Upper lobe of left lung (tissue), 6 donors: ENCODE data around the gene ZC3H12C. TPM values are rescaled to one million over a fixed set of nuclear protein-coding genes. Genes with fewer than 3 reads are reported as not detected.

Source experiments
- ATAC-seq, 2 donors: fragments of 200-7000 bp; cut with Tn5 transposase; one replicate each; pipeline ENCODE4 v1.9.1; 2022; ENCODE audit warnings: mild to moderate bottlenecking in 2 of 2, moderate library complexity in 2 of 2; ENCODE audit not compliant: low FRiP score in 2 of 2
- DNase-seq, 2 donors: peaks; one replicate each; pipeline ENCODE4 v3.0.0-alpha.2; 2019 to 2020
- H3K27ac ChIP-seq, 4 donors: fragments of 200-600 bp; sonication (generic); one replicate each; pipeline ENCODE4 v1.5.1; 2016 to 2019
- H3K27me3 ChIP-seq, 4 donors: fragments of 200-600 bp; sonication (generic); one replicate each; pipeline ENCODE4 v1.5.1; 2017 to 2019
- H3K36me3 ChIP-seq, 4 donors: fragments of 200-600 bp; sonication (generic); one replicate each; pipeline ENCODE4 v1.5.1; 2016 to 2019
- H3K4me1 ChIP-seq, 4 donors: fragments of 200-600 bp; sonication (generic); one replicate each; pipeline ENCODE4 v1.5.1; 2018 to 2019
- H3K4me3 ChIP-seq, 4 donors: fragments of 200-600 bp; sonication (generic); one replicate each; pipeline ENCODE4 v1.5.1; 2017 to 2019; ENCODE audit warnings: mild to moderate bottlenecking in 2 of 4, moderate library complexity in 1 of 4
- H3K9me3 ChIP-seq, 4 donors: fragments of 200-600 bp; sonication (generic); one replicate each; pipeline ENCODE4 v1.5.1; 2018 to 2019
- EP300 ChIP-seq, 4 donors: sonication (generic); formaldehyde crosslinking; IDR thresholded peaks; one replicate each; pipeline ENCODE4 v1.5.1; 2017; ENCODE audit warnings: antibody characterized with exemption in 4 of 4, control low read depth in 2 of 4
- POLR2A ChIP-seq, 4 donors: fragments of 450-650 bp; IDR thresholded peaks; one replicate each; pipeline ENCODE4 v1.5.1; 2016 to 2017; ENCODE audit warnings: antibody characterized with exemption in 4 of 4, mild to moderate bottlenecking in 2 of 4
- POLR2AphosphoS5 ChIP-seq, 2 donors: sonication (generic); formaldehyde crosslinking; IDR thresholded peaks; one replicate each; pipeline ENCODE4 v1.5.1; 2017; ENCODE audit warnings: antibody characterized with exemption in 2 of 2
- WGBS, 2 donors: methylation state at CpG; one replicate each; pipeline ENCODE4 v1.1.5; 2017 to 2018; 5-methylcytosine and 5-hydroxymethylcytosine counted together
- total RNA-seq, 6 donors: library from RNA; depleted of rRNA in 4 of 6; stranded (reverse); fragments of >200 nt in 4 of 6; gene quantifications; one replicate each; pipeline versions ENCODE4 v1.1.0 to v1.2.1, GENCODE V29; 2016 to 2021
- TF ChIP-seq, protein P1 (sequence below), 6 experiments: fragments of 450-650 bp in 4 of 6; fragments of 200-600 bp in 2 of 6; sonication (generic) in 2 of 6; IDR thresholded peaks; one replicate each; pipeline ENCODE4 v1.5.1; 2016 to 2019; ENCODE audit warnings: antibody characterized with exemption in 6 of 6
- donor health status: DM: no; HTN: no; CAD: no; lungs with moderate emphysema.
- donor health status: DM: no; HTN: yes; CAD: no; lungs with severe emphysema.

ZC3H12C gene
- total RNA-seq, 6 donors from 2014 or later = 5.5 to 24.5 (median 14.6) TPM

DNA sequence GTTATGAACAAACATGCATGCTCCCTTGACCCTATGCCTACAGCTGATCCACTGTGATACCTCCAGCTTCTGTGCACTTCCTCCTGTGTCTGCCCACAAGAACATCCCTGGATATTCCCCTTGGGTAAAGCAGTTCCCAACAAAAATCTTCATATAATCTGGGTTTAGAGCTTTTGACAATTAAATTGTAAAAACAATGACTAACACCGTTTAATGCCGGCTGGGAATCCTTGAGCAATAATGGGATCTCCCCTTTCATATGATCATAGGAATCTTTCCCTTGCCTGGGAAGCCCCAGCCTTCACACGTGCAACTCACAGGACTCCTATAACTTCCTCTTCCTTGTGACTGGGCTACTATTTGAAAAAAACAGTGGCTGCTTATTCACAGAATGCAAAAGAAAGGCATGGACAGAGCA is 6.3 kb upstream of the ZC3H12C start:
- TF ChIP-seq POLR2A (IDR thresholded peaks at IDR 0.05) (no peak), EP300 (IDR thresholded peaks at IDR 0.05) (no peak), POLR2AphosphoS5 (IDR thresholded peaks at IDR 0.05) (no peak)
- TF ChIP-seq, protein P1, sequence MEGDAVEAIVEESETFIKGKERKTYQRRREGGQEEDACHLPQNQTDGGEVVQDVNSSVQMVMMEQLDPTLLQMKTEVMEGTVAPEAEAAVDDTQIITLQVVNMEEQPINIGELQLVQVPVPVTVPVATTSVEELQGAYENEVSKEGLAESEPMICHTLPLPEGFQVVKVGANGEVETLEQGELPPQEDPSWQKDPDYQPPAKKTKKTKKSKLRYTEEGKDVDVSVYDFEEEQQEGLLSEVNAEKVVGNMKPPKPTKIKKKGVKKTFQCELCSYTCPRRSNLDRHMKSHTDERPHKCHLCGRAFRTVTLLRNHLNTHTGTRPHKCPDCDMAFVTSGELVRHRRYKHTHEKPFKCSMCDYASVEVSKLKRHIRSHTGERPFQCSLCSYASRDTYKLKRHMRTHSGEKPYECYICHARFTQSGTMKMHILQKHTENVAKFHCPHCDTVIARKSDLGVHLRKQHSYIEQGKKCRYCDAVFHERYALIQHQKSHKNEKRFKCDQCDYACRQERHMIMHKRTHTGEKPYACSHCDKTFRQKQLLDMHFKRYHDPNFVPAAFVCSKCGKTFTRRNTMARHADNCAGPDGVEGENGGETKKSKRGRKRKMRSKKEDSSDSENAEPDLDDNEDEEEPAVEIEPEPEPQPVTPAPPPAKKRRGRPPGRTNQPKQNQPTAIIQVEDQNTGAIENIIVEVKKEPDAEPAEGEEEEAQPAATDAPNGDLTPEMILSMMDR (IDR thresholded peaks at IDR 0.05) = no peak
- no peak overlapping the region for H3K4me3 ChIP-seq
- H3K27me3 ChIP-seq = no peaks in the 10 kb centered on the region
- no peaks in the 10 kb centered on the region for H3K9me3 ChIP-seq
- H3K36me3 ChIP-seq = no peaks in the 10 kb centered on the region
- peak in 1 of 2 donors; percentile 49 for ATAC-seq
- 12 to 20% methylated on average over 3 of the region's 3 CpGs for WGBS, 2 donors
- H3K27ac ChIP-seq = peak overlapping the region in 2 of 4 donors; percentile 50 to 66
- peaks cover 3 to 17% (median 6%) of the 10 kb centered on the region in 4 donors for H3K4me1 ChIP-seq
- DNase-seq = peak in 1 of 2 donors; percentile 56

DNA sequence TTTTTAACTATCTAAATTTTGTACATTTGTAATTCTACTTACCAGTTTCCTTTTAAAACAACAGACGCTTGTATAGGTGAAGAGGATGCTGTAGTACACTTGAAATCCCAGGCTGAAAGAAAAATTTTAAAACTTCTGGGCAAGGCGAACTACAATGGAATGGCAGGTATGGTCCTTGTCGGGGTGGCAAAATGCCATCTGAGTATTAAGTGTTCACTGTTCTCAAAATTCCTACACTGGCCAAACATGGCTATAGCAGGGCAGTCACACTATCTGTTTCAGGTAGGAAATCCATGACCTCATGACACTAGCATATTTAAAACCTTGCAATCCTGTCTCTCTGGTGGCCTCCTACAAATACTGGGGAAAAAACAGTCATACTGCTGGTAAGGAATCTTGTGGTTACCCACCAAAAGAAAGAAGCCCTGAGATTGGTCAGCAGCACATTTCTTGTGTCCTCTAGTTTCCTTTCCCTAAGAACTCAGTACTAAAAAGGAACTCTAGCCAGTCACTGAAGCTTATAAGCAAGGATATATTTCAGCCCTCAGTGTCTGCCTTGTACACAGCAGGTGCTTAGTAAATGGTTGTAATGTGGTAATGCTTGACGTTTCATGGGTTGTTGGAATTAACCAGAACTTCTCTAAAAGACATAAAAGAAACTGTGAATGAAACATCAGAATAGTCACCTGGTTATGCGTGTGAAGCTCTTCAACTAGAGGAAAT is 5.2 kb upstream of the ZC3H12C start:
- peak in 1 of 2 donors; percentile 84 for ATAC-seq

DNA sequence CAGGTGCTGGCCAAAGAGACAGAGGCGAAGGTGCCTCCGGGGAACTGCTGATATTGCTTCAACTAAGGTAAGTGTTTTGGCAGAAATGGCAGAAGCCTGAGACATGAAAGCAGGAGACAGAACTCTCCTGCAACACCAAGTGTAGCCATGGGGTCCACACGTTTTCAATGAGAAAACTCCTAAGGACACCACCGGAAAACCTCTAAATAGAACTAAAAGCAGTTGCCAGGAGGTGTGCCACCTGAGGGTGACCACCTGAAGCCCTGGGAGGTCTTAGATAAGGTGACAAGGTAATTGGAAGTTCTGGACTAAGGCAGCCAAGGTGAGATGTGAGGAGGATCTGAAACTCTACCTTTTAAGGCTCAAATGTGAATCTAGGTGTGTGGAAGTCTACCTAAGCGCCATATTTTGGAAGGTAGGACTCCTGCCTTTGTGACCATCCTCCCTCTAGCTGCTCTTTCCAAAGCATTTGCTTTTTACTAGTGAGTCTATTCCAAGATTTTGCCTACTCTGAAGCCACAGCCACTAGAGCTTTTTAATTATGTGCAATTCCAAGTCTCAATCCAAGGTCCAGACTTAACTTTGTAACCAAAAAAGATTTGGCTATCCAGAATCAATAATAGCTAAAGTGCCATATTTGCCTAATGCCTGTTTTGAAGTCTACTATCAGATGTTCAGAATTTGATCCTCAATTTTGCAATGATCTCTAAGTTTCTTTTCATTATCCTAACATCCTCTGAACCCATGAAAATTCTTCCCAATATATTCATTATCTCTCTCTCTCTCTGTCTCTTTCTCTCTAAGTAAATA is 4.5 kb upstream of the ZC3H12C start:
- H3K9me3 ChIP-seq = no peaks in the 10 kb centered on the region
- H3K27me3 ChIP-seq = no peaks in the 10 kb centered on the region
- H3K36me3 ChIP-seq = no peaks in the 10 kb centered on the region
- H3K4me3 ChIP-seq = no peak overlapping the region
- ATAC-seq = no peak
- H3K27ac ChIP-seq = peak overlapping the region in 3 of 4 donors; percentile 28 to 66 (median 50)
- DNase-seq = no peak
- WGBS, 2 donors = 80 to 84% methylated on average over 5 of the region's 5 CpGs
- H3K4me1 ChIP-seq = peaks cover 7 to 18% (median 10%) of the 10 kb centered on the region in 4 donors
- TF ChIP-seq POLR2A (IDR thresholded peaks at IDR 0.05) = no peak
- TF ChIP-seq POLR2AphosphoS5 (IDR thresholded peaks at IDR 0.05) = no peak
- TF ChIP-seq, protein P1 (IDR thresholded peaks at IDR 0.05) = no peak
- TF ChIP-seq EP300 (IDR thresholded peaks at IDR 0.05) = no peak

More for the DNA sequence above, 5.2 kb upstream of the ZC3H12C start:
- Histone ChIP-seq H3K4me3 (no peak overlapping the region), H3K36me3 (no peaks in the 10 kb centered on the region), H3K4me1 (peaks cover 7 to 18% (median 10%) of the 10 kb centered on the region in 4 donors), H3K27me3 (no peaks in the 10 kb centered on the region), H3K27ac (peak overlapping the region in 3 of 4 donors; percentile 28 to 66 (median 50)), H3K9me3 (no peaks in the 10 kb centered on the region)
- peak in 1 of 2 donors; percentile 54 for DNase-seq
- TF ChIP-seq, protein P1 (IDR thresholded peaks at IDR 0.05) = peak in 2 of 6 experiments; percentile 5 to 21
- TF ChIP-seq EP300 (IDR thresholded peaks at IDR 0.05) (no peak), POLR2A (IDR thresholded peaks at IDR 0.05) (peak in 1 of 4 donors; percentile 34)
- WGBS, 2 donors = 63 to 81% methylated on average over 5 of the region's 5 CpGs

DNA sequence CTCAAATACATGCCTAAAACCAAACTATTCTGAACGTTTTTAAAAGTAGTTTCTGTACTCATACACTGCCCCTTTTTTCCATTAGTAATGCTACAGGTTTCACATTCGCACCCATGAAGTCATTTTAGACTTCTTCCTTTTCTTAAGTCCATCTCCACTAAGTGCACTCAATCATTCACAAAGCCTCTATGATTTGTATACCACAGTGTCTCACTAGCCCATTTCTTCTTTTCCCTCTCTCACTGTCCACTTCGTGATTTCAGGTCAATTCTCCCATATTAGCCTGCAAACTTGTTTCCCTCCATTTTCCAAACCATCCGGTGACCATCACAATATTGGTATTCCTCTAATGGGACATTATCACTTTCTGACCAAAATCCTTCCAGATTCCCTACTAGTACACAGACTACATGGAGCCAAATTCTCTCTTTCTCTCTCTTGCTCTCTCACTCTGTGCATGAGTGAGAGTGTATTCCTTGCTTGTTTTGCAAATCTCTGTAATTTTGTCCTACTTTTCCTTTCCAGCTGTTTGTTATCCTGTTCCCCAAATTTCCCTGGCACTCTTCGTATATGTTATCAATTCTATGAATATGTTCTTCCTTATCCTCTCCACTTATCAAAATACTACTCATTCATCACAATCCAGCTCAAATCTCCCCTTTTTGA is 3.4 kb upstream of the ZC3H12C start:
- Histone ChIP-seq H3K27me3 (no peaks in the 10 kb centered on the region), H3K27ac (no peak overlapping the region), H3K36me3 (no peaks in the 10 kb centered on the region), H3K4me1 (peaks cover 9 to 26% (median 12%) of the 10 kb centered on the region in 4 donors), H3K4me3 (no peak overlapping the region), H3K9me3 (no peaks in the 10 kb centered on the region)
- ATAC-seq (no peak), DNase-seq (no peak)
- TF ChIP-seq, protein P1 (IDR thresholded peaks at IDR 0.05) = no peak
- no peak for TF ChIP-seq EP300 (IDR thresholded peaks at IDR 0.05)
- no peak for TF ChIP-seq POLR2A (IDR thresholded peaks at IDR 0.05)
- TF ChIP-seq POLR2AphosphoS5 (IDR thresholded peaks at IDR 0.05) = no peak
- WGBS, 2 donors = 72 to 76% methylated on average over 5 of the region's 5 CpGs
